Astrocyte (in vitro differentiated cells and primary cell): ENCODE results near the gene MAN1B1. TPM values are rescaled to one million over a fixed set of nuclear protein-coding genes. Genes with fewer than 3 reads are reported as not detected.

Source experiments
- DNase-seq: peaks from one replicate; pipeline ENCODE4 v3.0.0-alpha.2; 2010; ENCODE audit warnings: low read depth
- FAIRE-seq: peaks from 2 replicates; lab custom pipeline; 2011; peaks lifted over from hg19 to GRCh38; lab: Jason Lieb, UNC
- H2AFZ ChIP-seq: 2 replicates; pipeline ENCODE4 v1.6.0; 2012; ENCODE audit warnings: low read depth, low read length, inconsistent platforms
- H3K27ac ChIP-seq: 2 replicates; pipeline ENCODE4 v1.5.1; 2011; ENCODE audit warnings: low read depth, low read length, inconsistent platforms
- H3K27me3 ChIP-seq: 2 replicates; pipeline ENCODE4 v1.6.0; 2011; ENCODE audit warnings: low read length, inconsistent platforms; ENCODE audit not compliant: insufficient read depth
- H3K36me3 ChIP-seq: 2 replicates; pipeline ENCODE4 v1.5.1; 2011; ENCODE audit warnings: low read length, inconsistent platforms; ENCODE audit not compliant: insufficient read depth
- H3K4me1 ChIP-seq: 2 replicates; pipeline ENCODE4 v1.5.1; 2011; ENCODE audit warnings: low read length, inconsistent platforms; ENCODE audit not compliant: insufficient read depth
- H3K4me2 ChIP-seq: 2 replicates; pipeline ENCODE4 v1.6.0; 2012; ENCODE audit warnings: low read length, inconsistent platforms
- H3K4me3 ChIP-seq: 2 replicates; pipeline ENCODE4 v1.5.1; 2011; ENCODE audit warnings: low read depth, mild to moderate bottlenecking, low read length, inconsistent platforms; ENCODE audit not compliant: insufficient read depth
- H3K79me2 ChIP-seq: 2 replicates; pipeline ENCODE4 v1.6.0; 2012; ENCODE audit warnings: mild to moderate bottlenecking, low read length, inconsistent platforms; ENCODE audit not compliant: insufficient read depth
- H3K9ac ChIP-seq: 2 replicates; pipeline ENCODE4 v1.6.0; 2012; ENCODE audit warnings: mild to moderate bottlenecking, low read length, inconsistent platforms
- H3K9me3 ChIP-seq: 2 replicates; pipeline ENCODE4 v1.5.1; 2012; ENCODE audit warnings: low read depth, mild to moderate bottlenecking, low read length, inconsistent platforms; ENCODE audit not compliant: insufficient read depth
- H4K20me1 ChIP-seq: 2 replicates; pipeline ENCODE4 v1.6.0; 2012; ENCODE audit warnings: low read length, inconsistent platforms; ENCODE audit not compliant: insufficient read depth
- H3K27ac Mint-ChIP-seq: one replicate; pipeline ENCODE4 v1.8.0; 2021; ENCODE audit warnings: mild to moderate bottlenecking, mixed read lengths; ENCODE audit not compliant: unreplicated experiment
- H3K27me3 Mint-ChIP-seq: one replicate; pipeline ENCODE4 v1.8.0; 2021; ENCODE audit warnings: low read depth, mixed read lengths; ENCODE audit not compliant: unreplicated experiment
- H3K36me3 Mint-ChIP-seq: one replicate; pipeline ENCODE4 v1.8.0; 2021; ENCODE audit warnings: low read depth, mixed read lengths; ENCODE audit not compliant: unreplicated experiment
- H3K4me1 Mint-ChIP-seq: one replicate; pipeline ENCODE4 v1.8.0; 2021; ENCODE audit warnings: low read depth, mixed read lengths; ENCODE audit not compliant: unreplicated experiment
- H3K4me3 Mint-ChIP-seq: one replicate; pipeline ENCODE4 v1.8.0; 2021; ENCODE audit warnings: mild to moderate bottlenecking, moderate library complexity, mixed read lengths; ENCODE audit not compliant: unreplicated experiment
- H3K9me3 Mint-ChIP-seq: one replicate; pipeline ENCODE4 v1.8.0; 2021; ENCODE audit warnings: mild to moderate bottlenecking, mixed read lengths; ENCODE audit not compliant: unreplicated experiment
- CTCF ChIP-seq: IDR thresholded peaks from 2 replicates; pipeline ENCODE4 v1.5.1; 2011; ENCODE audit warnings: low read depth, mild to moderate bottlenecking, inconsistent platforms, low read length, moderate library complexity; ENCODE audit not compliant: insufficient read depth
- EZH2 ChIP-seq: IDR thresholded peaks from 2 replicates; pipeline ENCODE4 v1.6.1; 2012; ENCODE audit warnings: mild to moderate bottlenecking, low read length, inconsistent platforms; ENCODE audit not compliant: insufficient read depth
- total RNA-seq: library from RNA; stranded (reverse); gene quantifications from 2 replicates; pipeline ENCODE4 v1.2.1, GENCODE V29; 2021

Gene MAN1B1
- total RNA-seq, 1 donor from 2014 or later, result 69.2 TPM

GRCh38 chr9:137095664-137096517, 9.1 kb downstream of the MAN1B1 start:
- peaks cover 10% of the 10 kb centered on the region for H3K36me3 ChIP-seq
- no peaks in the 10 kb centered on the region for H3K9me3 ChIP-seq
- H4K20me1 ChIP-seq, result peaks cover 10% of the 10 kb centered on the region
- H3K4me1 ChIP-seq, result no peaks in the 10 kb centered on the region
- H3K27ac ChIP-seq, result no peak overlapping the region
- Mint-ChIP-seq H3K27ac (no peak overlapping the region), H3K36me3 (peaks cover 18% of the 10 kb centered on the region), H3K27me3 (no peaks in the 10 kb centered on the region), H3K9me3 (no peaks in the 10 kb centered on the region), H3K4me1 (no peaks in the 10 kb centered on the region), H3K4me3 (no peak overlapping the region)
- no peak for TF ChIP-seq CTCF
- FAIRE-seq (no peak), DNase-seq (no peak)
- no peaks in the 10 kb centered on the region for H3K79me2 ChIP-seq
- H3K27me3 ChIP-seq, result no peaks in the 10 kb centered on the region
- no peak overlapping the region for H3K9ac ChIP-seq
- no peak overlapping the region for H3K4me3 ChIP-seq
- no peak overlapping the region for H2AFZ ChIP-seq
- no peak overlapping the region for H3K4me2 ChIP-seq

DNA sequence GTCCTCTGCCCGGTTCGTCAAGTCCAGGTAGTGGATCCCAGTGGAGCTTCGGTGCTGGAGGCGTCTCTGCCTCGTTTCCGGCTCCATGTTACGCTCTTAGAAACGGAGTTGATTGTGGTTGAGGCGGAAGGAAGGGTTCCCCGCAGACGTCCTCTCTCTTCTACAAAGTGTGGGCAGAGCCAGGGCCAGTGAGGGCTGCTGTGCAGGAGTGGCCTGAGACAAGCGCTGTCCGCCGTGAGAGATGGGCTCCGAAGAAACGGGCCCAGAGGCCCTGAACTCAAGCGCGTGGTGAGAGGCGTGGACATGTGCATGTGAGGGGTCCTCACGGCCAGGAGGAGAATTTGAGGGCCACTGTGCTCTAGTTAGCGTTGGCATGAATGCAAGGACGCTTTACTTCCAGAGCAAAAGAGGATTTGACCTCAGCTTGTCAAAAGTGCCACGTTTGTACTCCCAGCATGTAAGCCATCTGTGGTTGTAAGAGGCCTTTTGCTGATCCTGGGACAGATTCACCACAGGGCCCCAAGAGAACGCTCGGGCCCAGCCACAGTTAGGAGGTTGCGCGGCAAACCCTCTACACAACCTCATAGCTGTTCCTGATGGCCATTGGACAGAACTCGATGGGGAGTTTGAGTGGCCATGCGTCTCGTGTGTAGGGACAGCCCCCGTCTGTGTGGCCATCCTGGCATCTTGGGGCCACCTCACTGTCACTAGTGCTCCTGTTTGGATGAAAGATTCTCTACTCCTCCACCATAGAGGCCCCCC, 10.2 kb downstream of the MAN1B1 start:
- Mint-ChIP-seq H3K27ac (no peak overlapping the region), H3K9me3 (no peaks in the 10 kb centered on the region), H3K36me3 (peaks cover 17% of the 10 kb centered on the region), H3K4me3 (no peak overlapping the region), H3K27me3 (no peaks in the 10 kb centered on the region), H3K4me1 (no peaks in the 10 kb centered on the region)
- FAIRE-seq, result no peak
- H3K79me2 ChIP-seq, result no peaks in the 10 kb centered on the region
- H3K27me3 ChIP-seq, result no peaks in the 10 kb centered on the region
- TF ChIP-seq CTCF (no peak), EZH2 (no peak)
- DNase-seq, result no peak
- H3K4me3 ChIP-seq, result no peak overlapping the region
- H3K4me2 ChIP-seq, result no peak overlapping the region
- H3K9me3 ChIP-seq, result peaks cover 4% of the 10 kb centered on the region
- H3K27ac ChIP-seq, result no peak overlapping the region
- H4K20me1 ChIP-seq, result peaks cover 6% of the 10 kb centered on the region
- H3K9ac ChIP-seq, result no peak overlapping the region
- H3K4me1 ChIP-seq, result no peaks in the 10 kb centered on the region
- H2AFZ ChIP-seq, result no peak overlapping the region
- H3K36me3 ChIP-seq, result peaks cover 20% of the 10 kb centered on the region
